BLaER1 (cell line): ENCODE measurements around the gene CHSY3.

ENCODE experiments used
- H3K27ac ChIP-seq: shearing (Covaris generic); formaldehyde crosslinking; 2 replicates; pipeline ENCODE4 v1.8.1; 2022
- H3K27me3 ChIP-seq: shearing (Covaris generic); formaldehyde crosslinking; 2 replicates; pipeline ENCODE4 v1.8.1; 2022
- H3K36me3 ChIP-seq: shearing (Covaris generic); formaldehyde crosslinking; 2 replicates; pipeline ENCODE4 v1.8.1; 2022
- H3K4me1 ChIP-seq: shearing (Covaris generic); formaldehyde crosslinking; 2 replicates; pipeline ENCODE4 v1.8.1; 2022
- H3K4me2 ChIP-seq: shearing (Covaris generic); formaldehyde crosslinking; 2 replicates; pipeline ENCODE4 v1.8.1; 2022
- H3K4me3 ChIP-seq: shearing (Covaris generic); formaldehyde crosslinking; 2 replicates; pipeline ENCODE4 v1.8.1; 2022
- H3K9ac ChIP-seq: shearing (Covaris generic); formaldehyde crosslinking; 2 replicates; pipeline ENCODE4 v1.8.1; 2022
- H3K9me3 ChIP-seq: shearing (Covaris generic); formaldehyde crosslinking; 2 replicates; pipeline ENCODE4 v1.8.1; 2022
- H4K20me1 ChIP-seq: shearing (Covaris generic); formaldehyde crosslinking; 2 replicates; pipeline ENCODE4 v1.8.1; 2022
- Cebpa-rat ChIP-seq: shearing (Covaris generic); IDR thresholded peaks from 2 replicates; pipeline ENCODE4 v1.8.1; 2022

CHSY3 gene

DNA sequence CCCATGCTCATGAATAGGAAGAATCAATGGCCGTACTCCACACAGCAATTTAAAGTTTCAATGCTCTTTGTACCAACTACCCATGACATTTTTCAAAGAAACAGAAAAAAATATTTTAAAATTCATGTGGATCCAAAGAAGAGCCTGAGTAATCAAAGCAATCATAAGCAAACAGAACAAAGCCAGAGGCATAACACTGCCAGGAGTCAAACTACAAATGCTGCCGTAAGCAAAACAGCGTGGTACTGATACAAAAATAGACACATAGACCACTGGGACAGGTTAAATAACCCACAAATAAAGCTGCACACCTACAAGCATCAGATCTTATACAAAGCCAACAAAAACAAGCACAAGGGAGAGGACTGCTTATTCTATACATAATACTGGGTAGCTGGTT, 107.7 kb downstream of the CHSY3 start:
- H4K20me1 ChIP-seq: no peaks in the 10 kb centered on the region
- no peak overlapping the region for H3K9ac ChIP-seq
- no peaks in the 10 kb centered on the region for H3K4me1 ChIP-seq
- no peaks in the 10 kb centered on the region for H3K36me3 ChIP-seq
- peaks cover 23% of the 10 kb centered on the region for H3K9me3 ChIP-seq
- H3K27ac ChIP-seq: no peak overlapping the region
- H3K4me3 ChIP-seq: no peak overlapping the region
- no peak overlapping the region for H3K4me2 ChIP-seq
- no peak for TF ChIP-seq Cebpa-rat
- no peaks in the 10 kb centered on the region for H3K27me3 ChIP-seq

DNA sequence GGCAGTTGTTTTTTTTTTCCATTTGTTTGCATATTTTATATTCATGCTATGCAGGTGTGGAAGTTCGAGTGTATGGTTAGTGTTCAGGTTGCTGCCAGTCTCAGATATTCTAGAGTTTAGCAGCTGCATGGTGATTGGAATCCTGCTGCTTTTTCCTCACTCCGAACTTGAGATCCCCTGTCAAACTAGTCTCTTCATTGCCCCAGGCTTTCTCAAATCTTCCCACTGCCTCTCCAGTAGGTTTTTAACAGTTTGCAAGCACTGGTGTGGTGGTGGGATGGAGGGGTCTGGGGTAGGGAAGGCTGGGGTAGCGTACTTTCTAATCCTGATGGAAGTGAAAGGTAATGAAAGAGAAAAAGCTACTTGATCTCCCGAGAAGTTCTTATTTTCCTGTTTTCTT, 112.9 kb downstream of the CHSY3 start:
- Histone ChIP-seq H3K27me3 (no peaks in the 10 kb centered on the region), H3K9me3 (peaks cover 23% of the 10 kb centered on the region), H4K20me1 (no peaks in the 10 kb centered on the region), H3K4me1 (no peaks in the 10 kb centered on the region), H3K9ac (no peak overlapping the region), H3K27ac (no peak overlapping the region), H3K4me3 (no peak overlapping the region), H3K4me2 (no peak overlapping the region), H3K36me3 (no peaks in the 10 kb centered on the region)
- no peak for TF ChIP-seq Cebpa-rat

DNA sequence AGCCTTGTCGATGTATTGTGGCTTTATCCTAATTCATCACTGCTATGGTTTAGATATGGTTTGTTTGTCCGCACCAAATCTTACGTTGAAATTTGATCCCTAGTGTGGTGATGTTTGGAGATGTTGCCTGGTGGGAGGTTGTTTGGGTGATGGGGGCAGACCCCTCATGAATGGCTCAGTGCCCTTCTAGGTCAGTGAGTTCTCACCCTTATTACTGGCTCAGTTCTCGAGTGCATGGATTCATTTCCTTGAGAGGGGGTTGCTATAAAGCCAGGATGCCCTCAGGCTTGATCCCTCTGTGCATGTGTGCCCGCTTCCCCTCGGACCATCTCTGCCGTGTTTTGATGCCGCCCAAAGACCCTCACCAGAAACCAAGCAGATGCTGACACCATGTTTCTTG, 114.4 kb downstream of the CHSY3 start:
- Histone ChIP-seq H3K4me2 (no peak overlapping the region), H3K9ac (no peak overlapping the region), H4K20me1 (no peaks in the 10 kb centered on the region), H3K4me1 (no peaks in the 10 kb centered on the region), H3K36me3 (no peaks in the 10 kb centered on the region), H3K9me3 (peaks cover 15% of the 10 kb centered on the region), H3K4me3 (no peak overlapping the region), H3K27ac (no peak overlapping the region), H3K27me3 (no peaks in the 10 kb centered on the region)
- TF ChIP-seq Cebpa-rat: no peak

DNA sequence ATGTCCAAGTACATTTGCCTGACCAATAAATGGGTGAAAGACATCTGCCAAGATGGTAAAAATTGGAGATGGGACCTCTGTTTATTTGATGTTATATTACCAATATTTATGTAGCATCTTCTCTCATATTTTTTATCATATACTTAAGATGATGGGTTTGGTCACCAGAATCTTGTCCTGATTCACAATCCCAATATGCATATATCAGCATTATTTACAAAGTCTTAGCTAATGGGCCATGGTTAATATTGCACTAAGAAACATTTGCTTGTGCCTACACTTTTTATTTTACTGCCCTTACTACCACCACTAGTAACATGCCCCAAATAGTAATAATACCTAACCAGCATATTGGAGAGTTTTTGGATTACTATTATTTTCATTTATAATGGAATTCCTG, 116.7 kb downstream of the CHSY3 start:
- H3K4me3 ChIP-seq: no peak overlapping the region
- no peaks in the 10 kb centered on the region for H3K36me3 ChIP-seq
- no peak overlapping the region for H3K9ac ChIP-seq
- no peak overlapping the region for H3K4me2 ChIP-seq
- H3K4me1 ChIP-seq: no peaks in the 10 kb centered on the region
- TF ChIP-seq Cebpa-rat: no peak
- H3K27ac ChIP-seq: no peak overlapping the region
- H3K27me3 ChIP-seq: no peaks in the 10 kb centered on the region
- H3K9me3 ChIP-seq: no peaks in the 10 kb centered on the region
- H4K20me1 ChIP-seq: no peaks in the 10 kb centered on the region

DNA sequence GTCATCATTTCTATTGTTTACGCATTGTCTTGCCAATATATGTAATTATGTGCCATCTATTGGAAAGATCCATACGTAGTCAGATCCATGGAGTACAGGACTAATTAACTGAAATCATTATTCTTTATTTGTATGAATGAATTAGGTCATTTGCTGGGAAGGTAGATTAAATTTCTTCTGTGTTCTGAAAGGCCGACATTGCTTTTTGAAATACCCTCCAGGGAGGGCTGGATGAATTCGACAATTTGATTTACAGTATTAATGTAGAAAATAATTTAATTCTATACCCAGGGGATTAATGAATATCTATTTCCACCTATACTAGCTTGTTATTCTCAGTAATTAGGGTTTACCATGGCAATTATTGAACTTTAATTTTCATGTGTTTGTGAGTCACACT, 117.6 kb downstream of the CHSY3 start:
- TF ChIP-seq Cebpa-rat: no peak
- Histone ChIP-seq H3K27me3 (no peaks in the 10 kb centered on the region), H3K4me3 (no peak overlapping the region), H4K20me1 (no peaks in the 10 kb centered on the region), H3K9ac (no peak overlapping the region), H3K9me3 (no peaks in the 10 kb centered on the region), H3K4me2 (no peak overlapping the region), H3K36me3 (no peaks in the 10 kb centered on the region), H3K27ac (no peak overlapping the region), H3K4me1 (no peaks in the 10 kb centered on the region)

DNA sequence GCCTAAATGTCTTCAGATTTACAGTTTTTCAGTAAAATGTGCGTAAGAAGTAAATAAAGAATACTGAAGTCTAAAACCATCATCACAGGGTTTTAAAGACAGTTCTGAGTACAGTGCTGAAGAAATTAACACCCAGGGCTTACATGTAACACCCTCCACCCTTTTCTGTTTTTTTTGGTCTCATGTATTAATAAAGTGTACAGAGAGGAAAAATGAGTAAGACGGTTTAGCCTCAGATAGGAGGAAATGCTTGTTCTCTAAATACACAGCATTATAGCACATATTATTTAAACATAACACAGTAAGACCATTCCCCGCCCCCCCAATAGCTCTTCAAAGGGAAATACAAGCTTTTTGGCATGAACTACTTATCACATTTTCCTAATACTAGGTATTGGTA, 119.3 kb downstream of the CHSY3 start:
- no peak for TF ChIP-seq Cebpa-rat
- Histone ChIP-seq H3K9ac (no peak overlapping the region), H3K9me3 (no peaks in the 10 kb centered on the region), H3K27me3 (no peaks in the 10 kb centered on the region), H4K20me1 (no peaks in the 10 kb centered on the region), H3K27ac (no peak overlapping the region), H3K4me3 (no peak overlapping the region), H3K36me3 (no peaks in the 10 kb centered on the region), H3K4me1 (no peaks in the 10 kb centered on the region), H3K4me2 (no peak overlapping the region)

DNA sequence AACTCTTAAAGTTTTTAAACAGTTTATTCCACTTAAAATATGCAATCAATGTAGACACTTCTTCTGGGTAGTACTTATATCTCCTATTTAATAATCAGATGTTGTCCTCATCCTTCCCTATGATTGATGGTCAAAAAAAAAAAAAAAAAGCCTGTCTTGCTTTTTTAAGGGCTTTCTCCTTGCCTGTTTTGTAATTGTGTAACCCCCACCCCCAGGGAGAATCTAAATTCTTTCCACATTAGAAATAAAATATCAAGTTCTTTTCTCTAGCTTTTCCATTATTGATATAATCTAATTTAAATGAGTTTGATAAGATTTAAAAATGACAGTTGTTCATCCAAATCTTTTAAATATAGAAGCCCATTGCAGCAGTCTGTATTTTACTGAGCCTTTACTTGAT, 119.7 kb downstream of the CHSY3 start:
- H3K36me3 ChIP-seq: no peaks in the 10 kb centered on the region
- no peaks in the 10 kb centered on the region for H3K4me1 ChIP-seq
- no peak overlapping the region for H3K27ac ChIP-seq
- H4K20me1 ChIP-seq: no peaks in the 10 kb centered on the region
- no peak overlapping the region for H3K4me3 ChIP-seq
- H3K4me2 ChIP-seq: no peak overlapping the region
- no peak overlapping the region for H3K9ac ChIP-seq
- no peaks in the 10 kb centered on the region for H3K9me3 ChIP-seq
- TF ChIP-seq Cebpa-rat: no peak
- no peaks in the 10 kb centered on the region for H3K27me3 ChIP-seq

DNA sequence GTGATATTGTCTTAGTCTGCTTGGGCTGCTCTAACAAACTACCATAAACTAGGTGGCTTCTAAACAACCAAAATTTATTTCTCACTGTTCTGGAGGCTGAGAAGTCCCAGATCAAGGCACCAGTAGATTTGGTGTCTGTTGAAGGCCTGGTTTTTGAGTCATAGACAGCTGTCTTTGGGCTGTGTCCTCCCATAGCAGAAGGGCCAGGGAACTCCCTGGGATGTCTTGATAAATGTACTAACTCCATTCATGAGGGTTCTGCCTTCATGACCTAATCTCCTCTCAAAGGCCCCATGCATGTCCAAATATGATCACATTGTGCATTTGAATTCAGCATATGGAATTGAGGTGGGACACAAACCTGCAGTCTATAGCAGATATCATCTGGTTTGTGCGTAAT, 121.2 kb downstream of the CHSY3 start:
- H3K4me2 ChIP-seq: no peak overlapping the region
- no peaks in the 10 kb centered on the region for H4K20me1 ChIP-seq
- TF ChIP-seq Cebpa-rat: no peak
- no peaks in the 10 kb centered on the region for H3K36me3 ChIP-seq
- no peak overlapping the region for H3K9ac ChIP-seq
- no peaks in the 10 kb centered on the region for H3K27me3 ChIP-seq
- H3K27ac ChIP-seq: no peak overlapping the region
- no peaks in the 10 kb centered on the region for H3K9me3 ChIP-seq
- H3K4me1 ChIP-seq: no peaks in the 10 kb centered on the region
- no peak overlapping the region for H3K4me3 ChIP-seq

DNA sequence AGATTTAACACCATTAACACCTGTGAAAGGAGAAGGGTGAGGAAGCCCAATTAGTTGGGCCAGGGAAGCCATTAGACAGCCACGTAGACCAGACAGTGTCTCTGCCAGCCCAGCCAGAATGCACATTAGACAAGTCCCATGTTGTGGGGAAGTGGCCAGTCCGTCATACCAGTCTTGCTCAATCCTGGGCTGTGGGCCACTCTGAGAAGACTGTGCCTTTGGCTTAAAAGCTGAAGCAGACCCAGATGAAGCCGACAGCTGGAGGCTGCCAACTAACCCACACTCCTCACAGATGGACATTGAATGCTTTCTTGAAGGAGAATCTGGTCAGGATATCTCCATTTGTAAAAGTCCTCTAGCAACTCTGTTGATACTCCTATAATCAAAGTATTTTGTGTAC, 128.5 kb downstream of the CHSY3 start:
- Histone ChIP-seq H3K36me3 (no peaks in the 10 kb centered on the region), H3K27me3 (no peaks in the 10 kb centered on the region), H3K9ac (no peak overlapping the region), H3K4me1 (no peaks in the 10 kb centered on the region), H3K4me3 (no peak overlapping the region), H3K9me3 (no peaks in the 10 kb centered on the region), H4K20me1 (no peaks in the 10 kb centered on the region), H3K4me2 (no peak overlapping the region), H3K27ac (no peak overlapping the region)
- no peak for TF ChIP-seq Cebpa-rat

DNA sequence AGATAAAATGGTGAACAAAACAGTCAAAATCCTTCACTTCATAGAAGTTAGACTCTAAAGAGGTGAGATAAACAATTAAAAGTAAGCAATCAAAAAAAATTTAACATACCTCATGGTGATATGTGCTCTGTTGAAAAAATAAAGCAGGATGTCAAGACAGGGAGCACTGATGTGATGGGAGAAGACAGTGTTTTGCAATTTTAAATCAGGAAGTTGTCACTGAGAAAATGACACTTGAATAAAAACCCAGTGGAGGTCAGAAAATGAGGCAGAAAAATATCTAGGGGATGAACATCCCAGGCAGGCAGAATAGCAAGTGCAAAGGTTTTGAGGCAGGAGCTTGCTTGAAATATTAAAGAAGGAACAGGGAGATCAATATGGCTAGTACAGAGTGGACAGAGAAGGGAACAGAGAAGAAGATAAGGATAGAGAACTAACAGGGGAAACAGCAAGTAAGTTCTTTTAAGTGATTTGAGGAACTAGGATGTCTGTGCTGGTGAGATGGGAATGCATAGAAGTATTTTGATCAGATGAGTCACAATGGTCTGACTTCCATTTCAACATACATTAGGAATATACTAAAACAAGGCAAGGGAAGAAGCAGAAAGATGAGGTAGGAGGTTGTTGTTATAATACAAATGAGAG, 130.4 kb downstream of the CHSY3 start:
- no peak overlapping the region for H3K27ac ChIP-seq
- no peaks in the 10 kb centered on the region for H3K4me1 ChIP-seq
- no peak overlapping the region for H3K4me3 ChIP-seq
- no peak for TF ChIP-seq Cebpa-rat
- no peak overlapping the region for H3K4me2 ChIP-seq
- H3K36me3 ChIP-seq: no peaks in the 10 kb centered on the region
- no peaks in the 10 kb centered on the region for H4K20me1 ChIP-seq
- H3K9ac ChIP-seq: no peak overlapping the region
- no peaks in the 10 kb centered on the region for H3K27me3 ChIP-seq
- no peaks in the 10 kb centered on the region for H3K9me3 ChIP-seq

DNA sequence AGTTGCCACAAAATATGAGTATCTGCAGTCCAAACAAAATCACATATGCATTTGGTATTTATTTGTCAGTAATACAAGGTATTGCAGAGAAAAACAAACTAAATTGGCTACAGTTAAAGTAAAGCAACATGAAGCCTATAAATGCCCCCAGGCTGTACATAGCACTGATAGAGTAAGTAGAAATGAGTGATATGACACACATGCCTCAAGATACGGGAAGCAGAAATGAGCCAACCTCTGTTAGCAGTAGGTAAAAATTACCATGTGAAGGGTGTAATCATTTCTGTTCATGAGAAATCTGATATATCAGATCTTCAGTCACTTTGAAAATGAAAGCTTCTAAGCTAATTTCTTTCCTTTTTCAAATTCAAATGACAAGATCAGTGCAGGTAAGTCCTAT, 131.1 kb downstream of the CHSY3 start:
- Histone ChIP-seq H3K4me1 (no peaks in the 10 kb centered on the region), H3K4me2 (no peak overlapping the region), H3K4me3 (no peak overlapping the region), H3K9me3 (no peaks in the 10 kb centered on the region), H3K27ac (no peak overlapping the region), H3K27me3 (no peaks in the 10 kb centered on the region), H3K9ac (no peak overlapping the region), H4K20me1 (no peaks in the 10 kb centered on the region), H3K36me3 (no peaks in the 10 kb centered on the region)
- TF ChIP-seq Cebpa-rat: no peak
